ENCODE measurements around the gene SOWAHD.

The SOWAHD gene

GRCh38 chrX:119721926-119722325 lies 36.5 kb upstream of the SOWAHD start:
- Histone ChIP-seq H3K36me3 (ENCODE audit: control insufficient read depth in 1 of 2, insufficient read depth in 2 of 2, low read length in 2 of 2) (no peaks in the 10 kb centered on the region), H3K18ac (ENCODE audit: low read length) (no peak overlapping the region), H2BK12ac (ENCODE audit: low read length) (no peak overlapping the region), H3K14ac (ENCODE audit: low read length) (no peak overlapping the region), H3K9ac (ENCODE audit: low read length) (no peak overlapping the region), H4K12ac (ENCODE audit: low read depth, low read length) (no peak overlapping the region), H3K4me2 (ENCODE audit: low read length) (no peak overlapping the region), H4K8ac (ENCODE audit: low read depth, low read length) (no peak overlapping the region), H2AFZ (ENCODE audit: insufficient read depth, low read length, poor library complexity) (no peak overlapping the region), H2BK5ac (ENCODE audit: low read depth, low read length, poor library complexity) (no peak overlapping the region), H3K79me2 (ENCODE audit: control insufficient read depth, insufficient read depth, low read length, poor library complexity) (no peaks in the 10 kb centered on the region), H3K4me3 (ENCODE audit: low read depth, low read length) (no peak overlapping the region), H2BK120ac (ENCODE audit: insufficient read depth, low read length, poor library complexity) (no peak overlapping the region), H3K79me1 (ENCODE audit: low read length) (no peaks in the 10 kb centered on the region), H3K9me3 (ENCODE audit: insufficient read depth, low read depth, low read length) (no peaks in the 10 kb centered on the region), H4K91ac (ENCODE audit: low read depth, low read length) (no peak overlapping the region), H3K27ac (ENCODE audit: low read depth, low read length) (no peak overlapping the region), H3K4me1 (ENCODE audit: control insufficient read depth in 1 of 2, insufficient read depth in 2 of 2, low read length in 2 of 2) (no peaks in the 10 kb centered on the region), H3K4ac (ENCODE audit: low read depth, low read length) (no peak overlapping the region), H3K27me3 (ENCODE audit: insufficient read depth, low read length) (no peaks in the 10 kb centered on the region), H3K23ac (ENCODE audit: low read length) (no peak overlapping the region), H2AK5ac (ENCODE audit: low read length) (no peak overlapping the region)
- WGBS (ENCODE audit: extremely low coverage, insufficient coverage, insufficient read length) = no CpG with 5 or more reads among the region's 2 CpGs
- DNase-seq = no peak

- Histone ChIP-seq H3K9ac (ENCODE audit: low read length) (no peak overlapping the region), H3K36me3 (ENCODE audit: control insufficient read depth in 1 of 2, insufficient read depth in 2 of 2, low read length in 2 of 2) (no peaks in the 10 kb centered on the region), H3K79me1 (ENCODE audit: low read length) (no peaks in the 10 kb centered on the region), H3K4me1 (ENCODE audit: control insufficient read depth in 1 of 2, insufficient read depth in 2 of 2, low read length in 2 of 2) (no peaks in the 10 kb centered on the region), H3K27me3 (ENCODE audit: insufficient read depth, low read length) (no peaks in the 10 kb centered on the region), H4K8ac (ENCODE audit: low read depth, low read length) (no peak overlapping the region), H2BK5ac (ENCODE audit: low read depth, low read length, poor library complexity) (no peak overlapping the region), H3K27ac (ENCODE audit: low read depth, low read length) (no peak overlapping the region), H2AK5ac (ENCODE audit: low read length) (no peak overlapping the region), H3K18ac (ENCODE audit: low read length) (no peak overlapping the region), H2BK12ac (ENCODE audit: low read length) (no peak overlapping the region), H3K9me3 (ENCODE audit: insufficient read depth, low read depth, low read length) (no peaks in the 10 kb centered on the region), H3K23ac (ENCODE audit: low read length) (no peak overlapping the region), H3K79me2 (ENCODE audit: control insufficient read depth, insufficient read depth, low read length, poor library complexity) (no peaks in the 10 kb centered on the region), H3K4ac (ENCODE audit: low read depth, low read length) (no peak overlapping the region), H3K4me3 (ENCODE audit: low read depth, low read length) (no peak overlapping the region), H2AFZ (ENCODE audit: insufficient read depth, low read length, poor library complexity) (no peak overlapping the region), H2BK120ac (ENCODE audit: insufficient read depth, low read length, poor library complexity) (no peak overlapping the region), H3K14ac (ENCODE audit: low read length) (no peak overlapping the region), H4K91ac (ENCODE audit: low read depth, low read length) (no peak overlapping the region), H4K12ac (ENCODE audit: low read depth, low read length) (no peak overlapping the region), H3K4me2 (ENCODE audit: low read length) (no peak overlapping the region)
- no CpG with 5 or more reads among the region's 7 CpGs for WGBS (ENCODE audit: extremely low coverage, insufficient coverage, insufficient read length)
- no peak for DNase-seq
These were observed 31.4 kb upstream of the SOWAHD start for GRCh38 chrX:119726900-119727555.

DNA sequence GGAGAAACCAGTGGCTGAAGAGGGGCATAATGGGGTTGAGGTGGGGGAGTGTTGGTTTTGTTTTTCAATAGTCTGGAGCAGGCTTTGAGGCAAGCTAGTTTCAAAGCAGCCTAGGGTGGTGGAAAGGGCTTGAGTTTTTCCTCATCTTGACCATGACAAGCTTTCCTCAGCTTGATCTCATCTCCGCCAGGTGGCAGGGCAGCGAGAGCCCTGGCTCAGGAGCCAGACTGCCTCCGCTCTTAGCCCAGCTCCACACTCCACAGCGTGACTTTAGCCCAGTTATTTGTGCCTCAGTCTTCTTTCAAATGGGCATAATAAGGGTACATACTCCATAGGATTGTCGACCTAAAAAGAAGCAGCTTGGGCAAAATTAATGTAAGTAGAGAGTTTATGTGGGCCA lies 29.9 kb upstream of the SOWAHD start:
- Histone ChIP-seq H3K23ac (ENCODE audit: low read length) (no peak overlapping the region), H3K36me3 (ENCODE audit: control insufficient read depth in 1 of 2, insufficient read depth in 2 of 2, low read length in 2 of 2) (no peaks in the 10 kb centered on the region), H4K8ac (ENCODE audit: low read depth, low read length) (no peak overlapping the region), H2AK5ac (ENCODE audit: low read length) (no peak overlapping the region), H2BK12ac (ENCODE audit: low read length) (no peak overlapping the region), H3K4me1 (ENCODE audit: control insufficient read depth in 1 of 2, insufficient read depth in 2 of 2, low read length in 2 of 2) (no peaks in the 10 kb centered on the region), H2BK120ac (ENCODE audit: insufficient read depth, low read length, poor library complexity) (no peak overlapping the region), H4K12ac (ENCODE audit: low read depth, low read length) (no peak overlapping the region), H3K14ac (ENCODE audit: low read length) (no peak overlapping the region), H4K91ac (ENCODE audit: low read depth, low read length) (no peak overlapping the region), H2AFZ (ENCODE audit: insufficient read depth, low read length, poor library complexity) (no peak overlapping the region), H3K9ac (ENCODE audit: low read length) (no peak overlapping the region), H3K4ac (ENCODE audit: low read depth, low read length) (no peak overlapping the region), H3K4me2 (ENCODE audit: low read length) (no peak overlapping the region), H3K27me3 (ENCODE audit: insufficient read depth, low read length) (no peaks in the 10 kb centered on the region), H3K9me3 (ENCODE audit: insufficient read depth, low read depth, low read length) (no peaks in the 10 kb centered on the region), H3K27ac (ENCODE audit: low read depth, low read length) (no peak overlapping the region), H3K79me2 (ENCODE audit: control insufficient read depth, insufficient read depth, low read length, poor library complexity) (no peaks in the 10 kb centered on the region), H3K4me3 (ENCODE audit: low read depth, low read length) (no peak overlapping the region), H3K79me1 (ENCODE audit: low read length) (no peaks in the 10 kb centered on the region), H2BK5ac (ENCODE audit: low read depth, low read length, poor library complexity) (no peak overlapping the region), H3K18ac (ENCODE audit: low read length) (no peak overlapping the region)
- peak; percentile 9 to 63 for DNase-seq
- WGBS (ENCODE audit: extremely low coverage, insufficient coverage, insufficient read length) = no CpG with 5 or more reads among the region's 5 CpGs

- no peak overlapping the region for H2AK5ac ChIP-seq (ENCODE audit: low read length)
- no peak overlapping the region for H4K12ac ChIP-seq (ENCODE audit: low read depth, low read length)
- no peak overlapping the region for H2BK120ac ChIP-seq (ENCODE audit: insufficient read depth, low read length, poor library complexity)
- no peak overlapping the region for H3K27ac ChIP-seq (ENCODE audit: low read depth, low read length)
- no peaks in the 10 kb centered on the region for H3K36me3 ChIP-seq (ENCODE audit: control insufficient read depth in 1 of 2, insufficient read depth in 2 of 2, low read length in 2 of 2)
- no peak overlapping the region for H3K4ac ChIP-seq (ENCODE audit: low read depth, low read length)
- H4K8ac ChIP-seq (ENCODE audit: low read depth, low read length) = no peak overlapping the region
- no peak overlapping the region for H2AFZ ChIP-seq (ENCODE audit: insufficient read depth, low read length, poor library complexity)
- no peaks in the 10 kb centered on the region for H3K9me3 ChIP-seq (ENCODE audit: insufficient read depth, low read depth, low read length)
- no peak overlapping the region for H3K4me2 ChIP-seq (ENCODE audit: low read length)
- WGBS (ENCODE audit: extremely low coverage, insufficient coverage, insufficient read length) = no CpG with 5 or more reads among the region's 14 CpGs
- no peak overlapping the region for H2BK5ac ChIP-seq (ENCODE audit: low read depth, low read length, poor library complexity)
- H3K4me1 ChIP-seq (ENCODE audit: control insufficient read depth in 1 of 2, insufficient read depth in 2 of 2, low read length in 2 of 2) = no peaks in the 10 kb centered on the region
- no peak overlapping the region for H3K18ac ChIP-seq (ENCODE audit: low read length)
- H3K23ac ChIP-seq (ENCODE audit: low read length) = no peak overlapping the region
- H2BK12ac ChIP-seq (ENCODE audit: low read length) = no peak overlapping the region
- DNase-seq = peak; percentile 28 to 79
- no peak overlapping the region for H3K9ac ChIP-seq (ENCODE audit: low read length)
- no peaks in the 10 kb centered on the region for H3K79me1 ChIP-seq (ENCODE audit: low read length)
- H3K79me2 ChIP-seq (ENCODE audit: control insufficient read depth, insufficient read depth, low read length, poor library complexity) = no peaks in the 10 kb centered on the region
- no peak overlapping the region for H4K91ac ChIP-seq (ENCODE audit: low read depth, low read length)
- H3K4me3 ChIP-seq (ENCODE audit: low read depth, low read length) = no peak overlapping the region
- no peak overlapping the region for H3K14ac ChIP-seq (ENCODE audit: low read length)
- no peaks in the 10 kb centered on the region for H3K27me3 ChIP-seq (ENCODE audit: insufficient read depth, low read length)
These were observed 28.8 kb upstream of the SOWAHD start for GRCh38 chrX:119729408-119730201.
